Loucy (cell line): ENCODE measurements around the gene SCPEP1.

ENCODE experiments used
- H2AFZ ChIP-seq: fragments of 200-600 bp; sonication (generic); 2 replicates; pipeline ENCODE4 v1.6.0; 2016; ENCODE audit warnings: antibody characterized with exemption, mild to moderate bottlenecking, low read length, moderate library complexity
- H3F3A ChIP-seq: fragments of 200-600 bp; 2 replicates; pipeline ENCODE4 v1.6.0; 2016; ENCODE audit warnings: antibody characterized with exemption, low read depth, mild to moderate bottlenecking
- H3K27me3 ChIP-seq: fragments of 200-600 bp; sonication (generic); 2 replicates; pipeline ENCODE4 v1.6.1; 2014; ENCODE audit warnings: low read length, mild to moderate bottlenecking; ENCODE audit not compliant: insufficient read depth, poor library complexity, severe bottlenecking
- H3K36me3 ChIP-seq: fragments of 200-600 bp; sonication (generic); 2 replicates; pipeline ENCODE4 v1.6.1; 2016; ENCODE audit warnings: low read length; ENCODE audit not compliant: insufficient read depth
- H3K4me1 ChIP-seq: fragments of 200-600 bp; sonication (generic); 2 replicates; pipeline ENCODE4 v1.5.1; 2014; ENCODE audit warnings: low read length, mild to moderate bottlenecking; ENCODE audit not compliant: insufficient read depth, poor library complexity, severe bottlenecking
- H3K4me2 ChIP-seq: fragments of 200-600 bp; sonication (generic); 2 replicates; pipeline ENCODE4 v1.6.0; 2014; ENCODE audit warnings: antibody characterized with exemption, low read length, low read depth, mild to moderate bottlenecking; ENCODE audit not compliant: poor library complexity, severe bottlenecking
- H3K4me3 ChIP-seq: fragments of 200-600 bp; sonication (generic); 2 replicates; pipeline ENCODE4 v1.5.1; 2014; ENCODE audit warnings: low read length, mild to moderate bottlenecking, mixed read lengths; ENCODE audit not compliant: poor library complexity, severe bottlenecking
- H3K79me2 ChIP-seq: fragments of 200-600 bp; sonication (generic); 2 replicates; pipeline ENCODE4 v1.6.1; 2014; ENCODE audit warnings: low read length; ENCODE audit not compliant: insufficient read depth
- H3K9ac ChIP-seq: fragments of 200-600 bp; sonication (generic); 2 replicates; pipeline ENCODE4 v1.6.0; 2014; ENCODE audit warnings: mild to moderate bottlenecking, low read depth, low read length, moderate library complexity; ENCODE audit not compliant: poor library complexity, severe bottlenecking
- H3K9me2 ChIP-seq: fragments of 200-600 bp; sonication (generic); replicated peaks from 2 replicates; pipeline ENCODE4 v1.6.1; 2016; ENCODE audit warnings: low read depth, low read length, mixed read lengths
- H3K9me3 ChIP-seq: fragments of 200-600 bp; sonication (generic); 2 replicates; pipeline ENCODE4 v1.6.1; 2014; ENCODE audit warnings: mild to moderate bottlenecking, antibody characterized with exemption, low read length, low read depth; ENCODE audit not compliant: insufficient read depth
- H4K20me1 ChIP-seq: fragments of 200-600 bp; sonication (generic); 2 replicates; pipeline ENCODE4 v1.6.0; 2014; ENCODE audit warnings: antibody characterized with exemption, low read length, mild to moderate bottlenecking; ENCODE audit not compliant: insufficient read depth, poor library complexity, severe bottlenecking
- CTCF ChIP-seq: fragments of 200-600 bp; sonication (generic); conservative IDR thresholded peaks from 2 replicates; pipeline ENCODE4 v1.5.1; 2014; ENCODE audit warnings: mild to moderate bottlenecking, antibody characterized with exemption, low read length
- EZH2phosphoT487 ChIP-seq: fragments of 200-600 bp; IDR thresholded peaks from 2 replicates; pipeline ENCODE4 v1.6.1; 2018; ENCODE audit warnings: antibody characterized with exemption, mild to moderate bottlenecking, moderate library complexity, borderline replicate concordance

Gene SCPEP1

DNA sequence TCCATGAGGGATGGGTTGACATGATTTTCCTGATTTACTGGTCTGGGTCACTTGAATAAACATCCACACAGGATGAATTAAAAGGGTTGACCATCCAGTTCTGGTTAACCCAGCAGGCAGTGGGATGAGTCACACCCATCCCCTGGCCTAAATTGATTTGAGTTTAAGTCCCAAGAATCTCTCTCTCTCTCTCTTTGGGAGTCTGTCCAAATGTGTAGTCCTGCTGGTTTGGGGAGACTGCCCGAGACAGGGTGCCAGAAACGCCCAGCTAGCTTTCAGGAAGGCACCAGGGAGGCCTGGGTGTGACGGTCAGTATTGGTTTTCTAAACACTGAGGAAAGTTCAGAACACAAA lies 38.8 kb downstream of the SCPEP1 start:
- Histone ChIP-seq H3K4me2 (no peak overlapping the region), H2AFZ (no peak overlapping the region)

GRCh38 chr17:57017625-57018024 lies 39.7 kb downstream of the SCPEP1 start:
- Histone ChIP-seq H2AFZ (no peak overlapping the region), H3K4me3 (no peak overlapping the region), H3K9me2 (no peaks in the 10 kb centered on the region), H3F3A (no peaks in the 10 kb centered on the region), H3K36me3 (no peaks in the 10 kb centered on the region), H3K27me3 (no peaks in the 10 kb centered on the region), H3K4me1 (no peaks in the 10 kb centered on the region), H3K4me2 (no peak overlapping the region), H3K9me3 (no peaks in the 10 kb centered on the region), H3K79me2 (no peaks in the 10 kb centered on the region), H3K9ac (no peak overlapping the region), H4K20me1 (no peaks in the 10 kb centered on the region)
- TF ChIP-seq EZH2phosphoT487 (no peak), CTCF (no peak)

More for the DNA sequence above, 38.8 kb downstream of the SCPEP1 start:
- Histone ChIP-seq H3K79me2 (no peaks in the 10 kb centered on the region), H3K9ac (no peak overlapping the region), H3K36me3 (no peaks in the 10 kb centered on the region), H3K4me1 (no peaks in the 10 kb centered on the region), H3F3A (no peaks in the 10 kb centered on the region), H3K9me3 (no peaks in the 10 kb centered on the region), H3K9me2 (no peaks in the 10 kb centered on the region), H3K4me3 (no peak overlapping the region), H3K27me3 (no peaks in the 10 kb centered on the region), H4K20me1 (no peaks in the 10 kb centered on the region)
- TF ChIP-seq EZH2phosphoT487: no peak
- TF ChIP-seq CTCF: no peak

GRCh38 chr17:57020208-57020607 lies 42.3 kb downstream of the SCPEP1 start:
- no peak overlapping the region for H3K4me2 ChIP-seq
- no peak overlapping the region for H2AFZ ChIP-seq
- H3K4me3 ChIP-seq: no peak overlapping the region
- no peaks in the 10 kb centered on the region for H3K27me3 ChIP-seq
- H3K4me1 ChIP-seq: no peaks in the 10 kb centered on the region
- TF ChIP-seq CTCF (no peak), EZH2phosphoT487 (no peak)
- H4K20me1 ChIP-seq: no peaks in the 10 kb centered on the region
- H3K9me3 ChIP-seq: no peaks in the 10 kb centered on the region
- H3K79me2 ChIP-seq: no peaks in the 10 kb centered on the region
- H3K9ac ChIP-seq: no peak overlapping the region
- no peaks in the 10 kb centered on the region for H3K36me3 ChIP-seq
- H3K9me2 ChIP-seq: no peaks in the 10 kb centered on the region
- H3F3A ChIP-seq: no peaks in the 10 kb centered on the region
